H1 (cell line): Measurements from ENCODE around the gene TMPRSS13. TPM values are rescaled to one million over a fixed set of nuclear protein-coding genes. Genes with fewer than 3 reads are reported as not detected.

Experiments used
- CTCF ChIA-PET: fragments of 300-600 bp; sonication (Branson Sonifier 250); formaldehyde crosslinking; loops from one replicate; lab custom pipeline; 2021; ENCODE audit not compliant: partially characterized antibody; lab: Charles Lee
- POLR2A ChIA-PET: fragments of 300-600 bp; sonication (Branson Sonifier 250); formaldehyde crosslinking; loops from one replicate; lab custom pipeline; 2021; ENCODE audit warnings: inconsistent platforms; ENCODE audit not compliant: partially characterized antibody; lab: Charles Lee
- DNase-seq, 2 experiments: peaks; one replicate each; pipeline versions ENCODE4 v3.0.0 to v3.0.0-alpha.2; 2010 to 2022; ENCODE audit warnings: low spot score in 2 of 2, low read depth in 1 of 2, mixed read lengths in 1 of 2
- FAIRE-seq: peaks from 2 replicates; lab custom pipeline; 2011; peaks lifted over from hg19 to GRCh38; lab: Jason Lieb, UNC
- H2AFZ ChIP-seq: 2 replicates; pipeline ENCODE4 v1.8.1; 2012; ENCODE audit warnings: low read length, inconsistent platforms
- H2AK5ac ChIP-seq: 2 replicates; pipeline ENCODE4 v1.6.1; 2013; ENCODE audit warnings: low read depth, low read length
- H2BK120ac ChIP-seq: replicated peaks from 2 replicates; pipeline ENCODE3; 2013; ENCODE audit warnings: low read depth, low read length, inconsistent platforms
- H2BK12ac ChIP-seq: 2 replicates; pipeline ENCODE4 v1.6.1; 2013; ENCODE audit warnings: low read depth, low read length
- H2BK15ac ChIP-seq: 2 replicates; pipeline ENCODE4 v1.6.1; 2013; ENCODE audit warnings: low read length
- H2BK20ac ChIP-seq: 2 replicates; pipeline ENCODE4 v1.6.1; 2013; ENCODE audit warnings: low read length
- H2BK5ac ChIP-seq: 2 replicates; pipeline ENCODE4 v1.6.1; 2013; ENCODE audit warnings: low read depth, low read length
- H3K14ac ChIP-seq: 2 replicates; pipeline ENCODE4 v1.6.1; 2013; ENCODE audit warnings: inconsistent platforms; ENCODE audit not compliant: insufficient read length
- H3K18ac ChIP-seq: 2 replicates; pipeline ENCODE4 v1.6.1; 2013; ENCODE audit warnings: low read length; ENCODE audit errors: extremely low read depth
- H3K23ac ChIP-seq: 2 replicates; pipeline ENCODE4 v1.6.1; 2013; ENCODE audit warnings: inconsistent platforms; ENCODE audit not compliant: insufficient read length
- H3K23me2 ChIP-seq: 2 replicates; pipeline ENCODE4 v1.6.1; 2013; ENCODE audit warnings: low read depth, low read length
- H3K27ac ChIP-seq: 2 replicates; pipeline ENCODE4 v1.6.1; 2011; ENCODE audit warnings: low read depth, low read length, inconsistent platforms
- H3K27me3 ChIP-seq, 4 experiments: replicated peaks in 1 of 4; 1 replicate in 1 of 4; 2 replicates in 3 of 4; pipeline versions ENCODE4 v1.6.1 to v1.8.1; 2011 to 2013; ENCODE audit warnings: low read length in 3 of 4, mild to moderate bottlenecking in 3 of 4, inconsistent platforms in 2 of 4, mixed read lengths in 2 of 4, moderate library complexity in 1 of 4; ENCODE audit not compliant: control insufficient read depth in 3 of 4, insufficient read depth in 3 of 4; ENCODE audit errors: extremely low read depth in 1 of 4
- H3K36me3 ChIP-seq, 4 experiments: 2 replicates each; pipeline versions ENCODE4 v1.6.1 to v1.8.1; 2011 to 2013; ENCODE audit warnings: mild to moderate bottlenecking in 4 of 4, low read length in 3 of 4, moderate library complexity in 2 of 4, control low read depth in 1 of 4, inconsistent platforms in 1 of 4; ENCODE audit not compliant: insufficient read depth in 4 of 4, control insufficient read depth in 2 of 4
- H3K4ac ChIP-seq: replicated peaks from 2 replicates; pipeline ENCODE3; 2013; ENCODE audit warnings: low read length, low read depth, mixed read lengths, inconsistent platforms; ENCODE audit not compliant: insufficient read length
- H3K4me1 ChIP-seq, 4 experiments: replicated peaks in 1 of 4; 1 replicate in 1 of 4; 2 replicates in 3 of 4; pipeline versions ENCODE4 v1.6.1 to v1.8.1; 2011 to 2013; ENCODE audit warnings: low read length in 3 of 4, inconsistent platforms in 2 of 4, mixed read lengths in 1 of 4; ENCODE audit not compliant: insufficient read depth in 4 of 4, control insufficient read depth in 3 of 4
- H3K4me2 ChIP-seq, 2 experiments: 2 replicates each; pipeline versions ENCODE4 v1.6.1 to v1.8.1; 2011 to 2013; ENCODE audit warnings: low read depth in 2 of 2, low read length in 2 of 2, control low read depth in 1 of 2, inconsistent platforms in 1 of 2, mild to moderate bottlenecking in 1 of 2; ENCODE audit not compliant: insufficient read depth in 1 of 2
- H3K4me3 ChIP-seq, 4 experiments: fragments of 200-600, 300-600 bp in 1 of 4; sonication (generic), shearing (Covaris generic), sonication (Bioruptor Twin) in 1 of 4; 2 replicates each; pipeline versions ENCODE4 v1.5.1 to v1.8.1; 2011 to 2016; ENCODE audit warnings: low read length in 4 of 4, low read depth in 3 of 4, control low read depth in 2 of 4, inconsistent platforms in 2 of 4, mild to moderate bottlenecking in 2 of 4, mixed read lengths in 1 of 4, moderate library complexity in 1 of 4; ENCODE audit not compliant: insufficient read depth in 2 of 4; ENCODE audit errors: extremely low read depth in 1 of 4
- H3K56ac ChIP-seq: replicated peaks from 2 replicates; pipeline ENCODE3; 2013; ENCODE audit warnings: low read depth, mild to moderate bottlenecking, mixed read lengths, low read length, inconsistent platforms; ENCODE audit not compliant: insufficient read length
- H3K79me1 ChIP-seq: 2 replicates; pipeline ENCODE4 v1.6.1; 2013; ENCODE audit warnings: low read depth, low read length, control low read depth
- H3K79me2 ChIP-seq, 2 experiments: 2 replicates each; pipeline versions ENCODE4 v1.6.1 to v1.8.1; 2012 to 2013; ENCODE audit warnings: low read length in 2 of 2, mild to moderate bottlenecking in 2 of 2, inconsistent platforms in 1 of 2; ENCODE audit not compliant: insufficient read depth in 2 of 2, control insufficient read depth in 1 of 2
- H3K9ac ChIP-seq, 4 experiments: replicated peaks in 1 of 4; 1 replicate in 1 of 4; 2 replicates in 3 of 4; pipeline versions ENCODE4 v1.6.1 to v1.8.1; 2011 to 2013; ENCODE audit warnings: low read depth in 3 of 4, low read length in 3 of 4, control low read depth in 2 of 4, mild to moderate bottlenecking in 2 of 4, moderate library complexity in 2 of 4, inconsistent platforms in 1 of 4; ENCODE audit errors: extremely low read depth in 1 of 4
- H3K9me3 ChIP-seq, 2 experiments: 2 replicates each; pipeline versions ENCODE4 v1.6.1 to v1.8.1; 2012 to 2013; ENCODE audit warnings: mild to moderate bottlenecking in 2 of 2, moderate library complexity in 2 of 2, control low read depth in 1 of 2, inconsistent platforms in 1 of 2, low read depth in 1 of 2, low read length in 1 of 2, mixed read lengths in 1 of 2; ENCODE audit not compliant: insufficient read depth in 2 of 2
- H4K20me1 ChIP-seq, 2 experiments: replicated peaks in 1 of 2; 2 replicates each; pipeline versions ENCODE3 to v1.8.1; 2011 to 2013; ENCODE audit warnings: inconsistent platforms in 2 of 2, low read length in 2 of 2, mild to moderate bottlenecking in 1 of 2; ENCODE audit not compliant: insufficient read depth in 2 of 2, control insufficient read depth in 1 of 2
- H4K5ac ChIP-seq: 2 replicates; pipeline ENCODE4 v1.6.1; 2013; ENCODE audit warnings: low read length, low read depth, mixed read lengths, inconsistent platforms; ENCODE audit not compliant: insufficient read length
- H4K8ac ChIP-seq: 2 replicates; pipeline ENCODE4 v1.8.0; 2013; ENCODE audit warnings: mild to moderate bottlenecking, moderate library complexity, low read length, inconsistent platforms; ENCODE audit not compliant: insufficient read depth; ENCODE audit errors: extremely low read depth
- H4K91ac ChIP-seq: replicated peaks from 2 replicates; pipeline ENCODE3; 2013; ENCODE audit warnings: low read length, mixed read lengths, inconsistent platforms; ENCODE audit not compliant: insufficient read length
- CBX5 ChIP-seq: fragments of 300-800, 300-1000 bp; sonication (generic); IDR thresholded peaks from 2 replicates; pipeline ENCODE4 v1.7.1; 2016; ENCODE audit warnings: antibody characterized with exemption, low read length, low read depth
- CHD1 ChIP-seq: IDR thresholded peaks from 2 replicates; pipeline ENCODE4 v1.6.1; 2012; ENCODE audit warnings: low read depth, low read length, improper control_type of control experiment
- CTBP2 ChIP-seq: IDR thresholded peaks from 2 replicates; pipeline ENCODE4 v1.7.0; 2011; ENCODE audit warnings: borderline replicate concordance, mild to moderate bottlenecking, moderate library complexity, mixed read lengths, low read length; ENCODE audit not compliant: insufficient read depth, insufficient read length
- EGR1 ChIP-seq: IDR thresholded peaks from 2 replicates; pipeline ENCODE4 v1.6.1; 2011; ENCODE audit warnings: low read depth, low read length, borderline replicate concordance
- EZH2 ChIP-seq: fragments of 200-600 bp; sonication (generic); IDR thresholded peaks from 2 replicates; pipeline ENCODE4 v1.7.1; 2012; ENCODE audit warnings: low read depth, mild to moderate bottlenecking, moderate library complexity, low read length, inconsistent platforms; ENCODE audit not compliant: severe bottlenecking
- JUN ChIP-seq: IDR thresholded peaks from 2 replicates; pipeline ENCODE4 v1.6.1; 2011; ENCODE audit warnings: low read depth, mild to moderate bottlenecking, improper control_type of control experiment, low read length
- JUND ChIP-seq: IDR thresholded peaks from 2 replicates; pipeline ENCODE4 v1.6.1; 2011; ENCODE audit warnings: mild to moderate bottlenecking, improper control_type of control experiment, low read length
- RBBP5 ChIP-seq: IDR thresholded peaks from 2 replicates; pipeline ENCODE4 v1.7.1; 2012; ENCODE audit warnings: low read depth, mild to moderate bottlenecking, inconsistent platforms, low read length, moderate library complexity, borderline replicate concordance
- RFX5 ChIP-seq: IDR thresholded peaks from 2 replicates; pipeline ENCODE4 v1.6.1; 2011; ENCODE audit warnings: low read depth, low read length, improper control_type of control experiment, borderline replicate concordance
- SIN3A ChIP-seq, 2 experiments: IDR thresholded peaks in 1 of 2; conservative IDR thresholded peaks in 1 of 2; 2 replicates each; pipeline ENCODE4 v1.6.1; 2011 to 2012; ENCODE audit warnings: low read length in 2 of 2, improper control_type of control experiment in 1 of 2, low read depth in 1 of 2, mild to moderate bottlenecking in 1 of 2
- SUZ12 ChIP-seq: fragments of 200-600 bp; sonication (generic); IDR thresholded peaks from 2 replicates; pipeline ENCODE4 v1.6.1; 2012; ENCODE audit warnings: mild to moderate bottlenecking, inconsistent platforms, low read length, moderate library complexity, mixed read lengths
- YY1 ChIP-seq: IDR thresholded peaks from 2 replicates; pipeline ENCODE4 v1.6.1; 2011; ENCODE audit warnings: low read depth, mild to moderate bottlenecking, low read length
- whole genome bisulfite sequencing, 2 experiments: shearing (Covaris generic) in 1 of 2; methylation state at CpG; one replicate each; pipeline versions ENCODE4 v1.1.6 to v1.1.7; 2013 to 2015; ENCODE audit warnings: low lambda C conversion rate in 2 of 2, mixed read lengths in 2 of 2, inconsistent platforms in 1 of 2, low coverage in 1 of 2, missing lambda C conversion rate in 1 of 2; ENCODE audit not compliant: insufficient replicate concordance in 2 of 2, insufficient coverage in 1 of 2, insufficient read length in 1 of 2; ENCODE audit errors: extremely low coverage in 1 of 2, missing lambda C conversion rate in 1 of 2; 5-methylcytosine and 5-hydroxymethylcytosine counted together
- polyA plus RNA-seq, 7 experiments: library from polyadenylated mRNA; depleted of rRNA in 3 of 7; stranded (reverse) in 5 of 7; unstranded in 2 of 7; fragments of >200 nt in 5 of 7; fragments of 200-250 nt in 2 of 7; gene quantifications; 1 replicate in 5 of 7; 2 replicates in 1 of 7; 4 replicates in 1 of 7; pipeline versions ENCODE4 v1.2.1 to v1.2.3, GENCODE V29; 2011 to 2013; ENCODE audit warnings: missing spikeins in 2 of 7, mixed read lengths in 2 of 7
- total RNA-seq: library from RNA; stranded (reverse); fragmentation: NEBNext Ultra II Directional; extraction: Animal tissue kit (Norgen Biotek cat#: 25700); gene quantifications from 2 replicates; pipeline ENCODE4 v1.2.1, GENCODE V29; 2021
- TF ChIP-seq, protein P1 (sequence below): IDR thresholded peaks from 2 replicates; pipeline ENCODE4 v1.6.1; 2011; ENCODE audit warnings: low read length, improper control_type of control experiment

Gene TMPRSS13
- total and polyA plus RNA-seq, 2 of the 8 experiments (the other 6 are each of a cell fraction or from before 2014, with no cell fraction given) = 0.61 to 0.79 TPM

DNA sequence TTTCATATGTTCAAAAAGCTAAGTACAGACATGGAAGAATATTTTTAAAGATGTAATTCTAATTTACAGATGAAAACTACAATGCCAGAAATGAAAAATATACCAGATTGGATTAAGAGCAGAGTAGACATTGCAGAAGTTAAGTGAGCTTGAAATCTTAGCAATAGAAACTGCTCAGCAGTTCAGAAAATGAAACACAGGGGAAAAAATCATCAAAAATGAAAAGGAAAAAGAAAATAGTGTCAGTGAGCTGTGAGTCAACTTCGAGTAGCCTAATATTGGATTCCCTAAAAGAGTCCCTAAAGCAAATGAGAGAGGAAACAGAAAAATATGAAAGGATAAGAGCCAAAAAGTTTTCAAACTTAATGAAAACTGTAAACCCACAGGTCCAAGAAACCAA is 31.2 kb upstream of the TMPRSS13 start:
- Histone ChIP-seq H2BK12ac (no peak overlapping the region), H3K4ac (no peak overlapping the region), H3K23ac (no peak overlapping the region), H2AFZ (no peak overlapping the region), H3K9ac (no peak overlapping the region), H3K56ac (no peak overlapping the region), H3K18ac (no peak overlapping the region), H4K91ac (no peak overlapping the region), H4K5ac (no peak overlapping the region), H2BK120ac (no peak overlapping the region), H2BK20ac (no peak overlapping the region), H3K36me3 (no peaks in the 10 kb centered on the region), H3K23me2 (no peaks in the 10 kb centered on the region), H3K79me2 (no peaks in the 10 kb centered on the region), H3K4me3 (no peak overlapping the region), H2AK5ac (no peak overlapping the region), H2BK5ac (no peak overlapping the region), H3K27me3 (no peaks in the 10 kb centered on the region), H4K8ac (no peak overlapping the region), H3K4me1 (no peaks in the 10 kb centered on the region), H3K4me2 (no peak overlapping the region), H3K27ac (no peak overlapping the region), H3K9me3 (no peaks in the 10 kb centered on the region), H2BK15ac (no peak overlapping the region), H3K79me1 (no peaks in the 10 kb centered on the region), H4K20me1 (no peaks in the 10 kb centered on the region), H3K14ac (no peak overlapping the region)
- ChIA-PET CTCF (interaction anchor here (1.3 to 2.2 kb wide), 7 partner anchors 10 to 145 kb away, joined by 3 to 9 read pairs (median 5); no protein-coding TSS in a partner anchor), POLR2A (no interaction called here)
- WGBS, 2 experiments = 100% methylated on average over 1 of the region's 1 CpG; no CpG with 5 or more reads in 1 of the 2 experiments
- FAIRE-seq = no peak
- no peak for DNase-seq
- TF ChIP-seq, protein P1, sequence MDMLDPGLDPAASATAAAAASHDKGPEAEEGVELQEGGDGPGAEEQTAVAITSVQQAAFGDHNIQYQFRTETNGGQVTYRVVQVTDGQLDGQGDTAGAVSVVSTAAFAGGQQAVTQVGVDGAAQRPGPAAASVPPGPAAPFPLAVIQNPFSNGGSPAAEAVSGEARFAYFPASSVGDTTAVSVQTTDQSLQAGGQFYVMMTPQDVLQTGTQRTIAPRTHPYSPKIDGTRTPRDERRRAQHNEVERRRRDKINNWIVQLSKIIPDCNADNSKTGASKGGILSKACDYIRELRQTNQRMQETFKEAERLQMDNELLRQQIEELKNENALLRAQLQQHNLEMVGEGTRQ = no peak
- TF ChIP-seq YY1 (no peak), SUZ12 (no peak), JUN (no peak), CHD1 (no peak), EGR1 (no peak), JUND (no peak), CTBP2 (no peak), RBBP5 (no peak), EZH2 (no peak), CBX5 (no peak), RFX5 (no peak), SIN3A (conservative IDR thresholded peaks at IDR 0.05 in 1 of 2, IDR thresholded peaks at IDR 0.05 in 1 of 2; ENCODE audit: low read depth in 1 of 2, low read length in 2 of 2) (no peak)
